BJ (cell line): ENCODE results near the gene RNF43. TPM values are rescaled to one million over a fixed set of nuclear protein-coding genes. Genes with fewer than 3 reads are reported as not detected.
A peak's percentile ranks its signal among the peaks of the same experiment; 100 is the strongest.

Experiments
- CTCF ChIA-PET: fragments of 350-600 bp; formaldehyde crosslinking; extraction: SDS; loops from one replicate; lab custom pipeline; 2021; ENCODE audit warnings: antibody characterized with exemption, inconsistent platforms; lab: Yijun Ruan, JAX
- POLR2A ChIA-PET: fragments of 300-600 bp; sonication (Branson Sonifier 250); formaldehyde crosslinking; extraction: SDS; loops from one replicate; lab custom pipeline; 2021; ENCODE audit warnings: antibody characterized with exemption; lab: Charles Lee
- DNase-seq: peaks from one replicate; pipeline ENCODE4 v3.0.0-alpha.2; 2011; ENCODE audit warnings: low read depth
- H3K27me3 ChIP-seq: 2 replicates; pipeline ENCODE4 v1.6.0; 2011; ENCODE audit warnings: low read length; ENCODE audit not compliant: control insufficient read depth, insufficient read depth
- H3K36me3 ChIP-seq: 2 replicates; pipeline ENCODE4 v1.5.1; 2011; ENCODE audit warnings: low read length; ENCODE audit not compliant: control insufficient read depth, insufficient read depth
- H3K4me3 ChIP-seq: 2 replicates; pipeline ENCODE4 v1.5.1; 2011; ENCODE audit warnings: low read depth, mild to moderate bottlenecking, control low read depth, low read length
- CTCF ChIP-seq: IDR thresholded peaks from 2 replicates; pipeline ENCODE4 v1.5.1; 2011; ENCODE audit warnings: low read depth, mild to moderate bottlenecking, control low read depth, inconsistent platforms, low read length, moderate library complexity; ENCODE audit not compliant: insufficient read depth
- polyA minus RNA-seq: library from RNA; depleted of rRNA, polyadenylated mRNA; stranded (reverse); fragments of >200 nt; gene quantifications from 2 replicates; pipeline ENCODE4 v1.2.3, GENCODE V29; 2011; rRNA and poly(A)+ RNA removed
- polyA plus RNA-seq: library from polyadenylated mRNA; depleted of rRNA; stranded (reverse); fragments of >200 nt; gene quantifications from 2 replicates; pipeline ENCODE4 v1.2.3, GENCODE V29; 2011; rRNA removed

RNF43 gene
- polyA plus RNA-seq (not detected in 2 replicates), polyA minus RNA-seq (not detected in 2 replicates)

- peak; percentile 41 for DNase-seq
- no peaks in the 10 kb centered on the region for H3K36me3 ChIP-seq
- POLR2A ChIA-PET: interaction anchor here (0.8 kb wide), 1 partner anchor 100 kb away, joined by 3 read pairs; no protein-coding TSS in a partner anchor
- peak within 1 kb of the TSS; percentile 31; the same call in 1 of the 2 replicates for H3K4me3 ChIP-seq
- TF ChIP-seq CTCF: peak; percentile 93
- CTCF ChIA-PET: interaction anchor here (0.6 to 6.1 kb wide), 32 partner anchors 9 to 1273 kb away, joined by 3 to 95 read pairs (median 4); partner anchors contain the start of gene SUPT4H1
- peaks cover 2% of the 10 kb centered on the region; the same call in 1 of the 2 replicates for H3K27me3 ChIP-seq
These were observed at the start of gene RNF43 for GRCh38 chr17:58417300-58418092. TSS of gene RNF43 (minus strand) at chr17:58417534. CDS start at chr17:58415577, 1,957 bp downstream.

- CTCF ChIA-PET: interaction anchor here (1.0 to 1.4 kb wide), 2 partner anchors 8 to 136 kb away, joined by 3 read pairs; no protein-coding TSS in a partner anchor
These were observed 38.2 kb upstream of the RNF43 start for GRCh38 chr17:58455491-58455890.

GRCh38 chr17:58452738-58453137, 35.4 kb upstream of the RNF43 start:
- H3K36me3 ChIP-seq: no peaks in the 10 kb centered on the region
- DNase-seq: no peak
- H3K4me3 ChIP-seq: no peak overlapping the region
- TF ChIP-seq CTCF: no peak
- CTCF ChIA-PET: no interaction called here
- POLR2A ChIA-PET: no interaction called here
- H3K27me3 ChIP-seq: no peaks in the 10 kb centered on the region

More at GRCh38 chr17:58455491-58455890, 38.2 kb upstream of the RNF43 start:
- POLR2A ChIA-PET: no interaction called here
- DNase-seq: no peak
- Histone ChIP-seq H3K4me3 (no peak overlapping the region), H3K27me3 (no peaks in the 10 kb centered on the region), H3K36me3 (no peaks in the 10 kb centered on the region)
- no peak for TF ChIP-seq CTCF

- no peaks in the 10 kb centered on the region for H3K36me3 ChIP-seq
- no peak overlapping the region for H3K4me3 ChIP-seq
- peak; percentile 82 for TF ChIP-seq CTCF
- no peaks in the 10 kb centered on the region for H3K27me3 ChIP-seq
- ChIA-PET CTCF (interaction anchor here (0.5 to 4.4 kb wide), 14 partner anchors 11 to 603 kb away, joined by 3 to 55 read pairs (median 4); no protein-coding TSS in a partner anchor), POLR2A (no interaction called here)
- peak; percentile 17 for DNase-seq
These were observed 30.0 kb upstream of the RNF43 start for GRCh38 chr17:58447039-58447975.
